Tibial artery (tissue), 4 donors: ENCODE data around the gene FAM117B.

ENCODE experiments used
- DNase-seq, 2 donors: peaks; one replicate each; pipeline ENCODE4 v3.0.0-alpha.2; 2019
- H3K27ac ChIP-seq, 2 donors: fragments of 200-600 bp; sonication (generic) in 1 of 2; 1 replicate in 1 of 2; 2 replicates in 1 of 2; pipeline ENCODE4 v1.5.1; 2018 to 2019; ENCODE audit warnings: mild to moderate bottlenecking in 1 of 2
- H3K27me3 ChIP-seq, 2 donors: fragments of 200-600 bp; sonication (generic) in 1 of 2; one replicate each; pipeline versions ENCODE4 v1.5.1 to v1.6.0; 2016 to 2019
- H3K36me3 ChIP-seq, 3 donors: fragments of 200-600 bp; sonication (generic) in 2 of 3; one replicate each; pipeline ENCODE4 v1.5.1; 2016 to 2019; ENCODE audit warnings: mild to moderate bottlenecking in 2 of 3
- H3K4me1 ChIP-seq, 4 donors: fragments of 200-600 bp; sonication (generic) in 2 of 4; 1 replicate in 3 of 4; 2 replicates in 1 of 4; pipeline ENCODE4 v1.5.1; 2016 to 2019
- H3K4me3 ChIP-seq, 2 donors: fragments of 200-600 bp; sonication (generic) in 1 of 2; 1 replicate in 1 of 2; 2 replicates in 1 of 2; pipeline ENCODE4 v1.5.1; 2018 to 2019; ENCODE audit warnings: mild to moderate bottlenecking in 2 of 2
- H3K9me3 ChIP-seq, 3 donors: fragments of 200-600 bp; sonication (generic) in 1 of 3; one replicate each; pipeline ENCODE4 v1.5.1; 2016 to 2019
- CTCF ChIP-seq, 2 experiments: fragments of 200-600 bp in 1 of 2; fragments of 450-650 bp in 1 of 2; IDR thresholded peaks; one replicate each; pipeline ENCODE4 v1.5.1; 2017 to 2019; ENCODE audit warnings: antibody characterized with exemption in 2 of 2, mild to moderate bottlenecking in 1 of 2, moderate library complexity in 1 of 2
- intact Hi-C: fragments of 100-400 bp; cut with DNase I; formaldehyde crosslinking; loops from one replicate; pipeline ENCODE4 v1.15.0; 2023; ENCODE audit warnings: low total_unique reads

FAM117B gene

DNA sequence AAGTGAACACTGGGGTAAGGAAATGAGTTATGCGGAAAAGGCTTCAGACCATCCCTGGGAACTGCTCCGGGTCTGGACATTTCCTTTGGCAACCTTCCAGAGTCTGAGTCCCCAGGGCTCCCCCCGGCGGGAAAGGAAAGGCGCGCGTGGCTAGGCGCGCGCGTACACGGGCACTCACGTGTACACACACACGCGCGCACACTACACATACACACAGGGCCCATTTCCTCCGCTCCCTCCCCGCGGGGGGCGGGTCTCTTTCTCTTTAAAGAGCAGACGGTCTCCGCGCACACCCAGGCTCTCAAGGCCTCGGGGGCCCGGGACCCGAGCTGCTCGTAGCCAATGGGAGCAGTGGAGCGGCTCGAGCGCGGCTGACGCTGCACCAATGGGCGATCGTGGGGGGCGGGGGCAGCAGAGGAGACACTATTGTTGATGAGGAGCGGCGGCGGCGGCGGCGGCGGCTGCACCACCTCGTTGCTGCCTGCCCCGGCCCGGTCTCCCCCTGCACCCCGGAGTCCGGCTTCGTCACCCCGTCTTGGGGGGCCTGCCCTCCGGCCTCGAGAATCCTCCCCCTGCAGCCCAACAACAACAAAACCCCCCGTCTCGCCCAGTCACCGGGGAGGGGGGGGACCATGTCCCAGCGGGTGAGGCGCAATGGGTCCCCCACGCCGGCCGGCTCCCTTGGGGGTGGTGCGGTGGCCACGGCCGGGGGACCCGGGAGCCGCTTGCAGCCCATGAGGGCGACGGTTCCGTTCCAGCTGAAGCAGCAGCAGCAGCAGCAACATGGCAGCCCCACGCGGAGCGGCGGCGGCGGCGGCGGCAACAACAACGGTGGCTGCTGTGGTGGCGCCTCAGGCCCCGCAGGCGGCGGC, at the start of gene FAM117B:
Gene FAM117B, plus strand, starts transcription at position 414 of the 872 bp plus-strand sequence. Its CDS starts 219 bp downstream, at position 633.
- Histone ChIP-seq H3K4me3 (peak within 1 kb of the TSS; percentile 98 to 99), H3K36me3 (no peaks in the 10 kb centered on the region), H3K27ac (peak within 1 kb of the TSS; percentile 89 to 94), H3K27me3 (no peaks in the 10 kb centered on the region), H3K9me3 (no peaks in the 10 kb centered on the region), H3K4me1 (peaks cover 0 to 30% (median 6%) of the 10 kb centered on the region in 4 donors)
- intact Hi-C loops: loop anchor here (10.0 kb wide), 2 partner anchors 180 to 380 kb away; partner anchors contain the start of gene NBEAL1
- DNase-seq: peak; percentile 99 to 100
- no peak for TF ChIP-seq CTCF (IDR thresholded peaks at IDR 0.05)

- peak; percentile 60 to 73 for DNase-seq
- TF ChIP-seq CTCF (IDR thresholded peaks at IDR 0.05): peak; percentile 92 to 93
- peaks cover 0 to 11% (median 7%) of the 10 kb centered on the region in 4 donors for H3K4me1 ChIP-seq
- no peaks in the 10 kb centered on the region for H3K27me3 ChIP-seq
- peak overlapping the region in 1 of 2 donors; percentile 40 for H3K4me3 ChIP-seq
- intact Hi-C loops: loop anchor here (2.0 kb wide), 1 partner anchor 282 kb away; the partner anchor contains the start of gene ICA1L
- H3K27ac ChIP-seq: no peak overlapping the region
- H3K9me3 ChIP-seq: peaks cover 0 to 3% (median 0%) of the 10 kb centered on the region in 3 donors
- H3K36me3 ChIP-seq: no peaks in the 10 kb centered on the region
Observed at GRCh38 chr2:202588647-202589581, 45.9 kb upstream of the FAM117B start.

GRCh38 chr2:202589582-202589949, 45.2 kb upstream of the FAM117B start:
- DNase-seq: no peak
- intact Hi-C loops: loop anchor here (2.0 kb wide), 1 partner anchor 281 kb away; the partner anchor contains the start of gene ICA1L
- Histone ChIP-seq H3K9me3 (no peaks in the 10 kb centered on the region), H3K27ac (no peak overlapping the region), H3K27me3 (no peaks in the 10 kb centered on the region), H3K4me3 (no peak overlapping the region), H3K4me1 (peaks cover 0 to 11% (median 7%) of the 10 kb centered on the region in 4 donors), H3K36me3 (no peaks in the 10 kb centered on the region)
- TF ChIP-seq CTCF (IDR thresholded peaks at IDR 0.05): no peak

DNA sequence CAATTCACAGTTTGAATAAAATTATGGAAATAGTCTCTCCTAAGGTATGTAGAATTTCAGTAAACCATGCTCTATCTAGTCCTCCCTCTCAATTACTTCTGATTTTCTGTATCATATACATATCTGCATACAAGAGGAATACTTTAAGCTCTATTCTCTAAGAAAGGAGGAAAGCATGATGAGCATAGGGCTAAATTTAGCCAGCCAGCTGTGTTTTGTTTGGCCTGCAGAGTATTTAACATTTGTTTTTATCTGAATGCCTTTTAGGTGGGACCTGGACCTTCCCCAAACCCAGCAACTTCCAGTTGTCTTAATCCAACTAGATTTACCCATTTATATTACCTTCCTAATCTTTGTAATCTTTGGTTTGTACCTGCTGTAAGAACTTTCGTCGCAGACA, 42.2 kb upstream of the FAM117B start:
- intact Hi-C loops: no loop called here
- TF ChIP-seq CTCF (IDR thresholded peaks at IDR 0.05): no peak

GRCh38 chr2:202599105-202599504, 35.7 kb upstream of the FAM117B start:
- H3K36me3 ChIP-seq: no peaks in the 10 kb centered on the region
- H3K27ac ChIP-seq: no peak overlapping the region
- H3K4me3 ChIP-seq: no peak overlapping the region
- no peak for DNase-seq
- TF ChIP-seq CTCF (IDR thresholded peaks at IDR 0.05): no peak
- H3K27me3 ChIP-seq: no peaks in the 10 kb centered on the region
- H3K9me3 ChIP-seq: no peaks in the 10 kb centered on the region
- intact Hi-C loops: no loop called here
- no peaks in the 10 kb centered on the region for H3K4me1 ChIP-seq

More for the DNA sequence above, 42.2 kb upstream of the FAM117B start:
- H3K9me3 ChIP-seq: no peaks in the 10 kb centered on the region
- DNase-seq: no peak
- H3K36me3 ChIP-seq: no peaks in the 10 kb centered on the region
- peaks cover 0 to 11% (median 7%) of the 10 kb centered on the region in 4 donors for H3K4me1 ChIP-seq
- no peaks in the 10 kb centered on the region for H3K27me3 ChIP-seq
- no peak overlapping the region for H3K4me3 ChIP-seq
- H3K27ac ChIP-seq: no peak overlapping the region
